GM18517 (cell line): ENCODE measurements around the gene PAGR1.
"Not testable (repeated sequence)": the region's sequence is repeated elsewhere in the genome, so short reads cannot be mapped to it uniquely, and the experiment has no call there.

Source experiments
- ATAC-seq: cut with Tn5 transposase; IDR thresholded peaks from one replicate; pipeline ENCODE4 v1.9.1; 2021; ENCODE audit warnings: mild to moderate bottlenecking, moderate library complexity; ENCODE audit not compliant: unreplicated experiment

The PAGR1 gene

DNA sequence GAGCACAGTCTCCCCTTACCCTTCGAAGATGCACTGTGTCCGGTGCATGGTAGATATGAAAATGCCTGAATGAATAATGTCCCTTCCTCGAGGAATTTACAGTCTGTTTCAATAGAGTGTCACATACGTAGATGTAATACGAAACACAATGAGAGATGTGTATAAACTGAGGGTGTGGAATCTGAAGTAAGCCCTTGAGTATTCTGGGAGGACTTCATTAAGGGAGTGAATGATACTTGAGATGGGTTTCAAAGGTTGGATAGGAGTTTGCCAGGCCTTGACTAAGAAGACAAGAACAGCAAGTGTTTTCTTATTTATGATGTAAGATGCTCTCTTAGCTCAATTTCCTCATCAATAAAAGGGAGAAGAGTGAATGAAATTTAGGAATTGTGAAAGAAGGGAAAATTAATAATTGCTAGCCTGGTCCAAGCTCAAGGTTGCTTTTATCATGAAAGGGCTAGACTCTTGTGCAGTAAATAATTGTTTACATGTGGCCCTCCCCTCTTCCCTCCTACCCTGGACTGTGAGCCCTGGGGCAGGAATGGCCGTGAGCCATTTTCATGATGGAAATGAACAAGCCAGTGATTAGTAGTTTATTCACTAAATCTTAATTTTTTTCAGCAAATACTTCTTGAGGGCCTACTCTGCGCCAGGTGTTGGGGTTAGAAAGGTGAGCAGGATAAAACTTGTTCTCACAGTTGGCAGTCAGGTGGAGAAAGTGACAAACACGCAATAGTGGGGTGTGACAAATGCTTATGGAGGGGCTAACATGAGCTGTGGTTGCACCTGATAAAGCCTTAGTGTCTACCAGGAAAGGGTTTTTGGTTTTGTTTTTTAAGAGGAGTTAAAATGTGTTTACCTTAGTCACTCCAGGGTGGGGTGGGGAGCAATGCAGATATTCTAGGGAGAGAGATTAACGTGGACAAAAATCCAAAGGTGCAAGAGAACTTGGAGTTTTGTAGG is 23.8 kb upstream of the PAGR1 start:
- ATAC-seq: no peak

DNA sequence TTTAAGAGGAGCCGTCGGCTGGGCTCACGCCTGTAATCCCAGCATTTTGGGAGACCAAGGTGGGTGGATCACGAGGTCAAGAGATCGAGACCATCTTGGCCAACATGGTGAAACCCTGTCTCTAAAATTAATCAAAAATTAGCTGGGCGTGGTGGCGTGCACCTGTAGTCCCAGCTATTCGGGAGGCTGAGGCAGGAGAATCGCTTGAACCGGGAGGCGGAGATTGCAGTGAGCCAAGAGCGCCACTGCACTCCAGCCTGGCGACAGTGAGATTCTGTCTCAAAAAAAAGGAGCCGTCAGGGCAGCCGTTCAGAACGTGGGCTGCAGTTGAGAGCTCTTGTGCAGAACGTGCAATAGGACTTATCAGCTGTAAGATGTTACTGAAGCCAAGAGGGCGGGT is 22.8 kb upstream of the PAGR1 start:
- ATAC-seq: not testable (repeated sequence)

DNA sequence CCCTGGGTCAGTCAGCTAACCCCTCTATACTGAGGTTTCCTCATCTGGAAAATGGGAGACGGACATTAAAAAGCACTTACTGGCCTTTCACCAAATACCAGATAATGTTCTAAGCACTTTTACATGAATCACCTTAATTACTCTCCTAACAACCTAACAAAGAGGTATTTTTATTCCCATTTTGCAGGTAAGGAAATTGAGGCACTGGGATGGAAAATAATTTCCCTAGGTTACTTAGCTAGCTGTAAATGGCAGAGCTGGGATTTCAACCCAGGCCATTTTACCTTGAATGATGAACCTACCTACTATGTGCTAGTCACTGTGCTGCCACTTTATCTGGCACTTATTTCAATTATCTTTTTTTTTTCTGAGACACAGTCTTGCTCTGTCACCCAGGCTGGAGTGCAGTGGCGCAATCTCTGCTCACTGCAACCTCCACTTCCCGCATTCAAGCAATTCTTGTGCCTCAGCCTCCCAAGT is 21.7 kb upstream of the PAGR1 start:
- ATAC-seq: no peak

- no peak for ATAC-seq
Measured at GRCh38 chr16:29802416-29802935, 13.5 kb upstream of the PAGR1 start.

- ATAC-seq: no peak
Measured at GRCh38 chr16:29804020-29804419, 11.9 kb upstream of the PAGR1 start.

GRCh38 chr16:29804455-29805231 is 11.3 kb upstream of the PAGR1 start:
- ATAC-seq: no peak

DNA sequence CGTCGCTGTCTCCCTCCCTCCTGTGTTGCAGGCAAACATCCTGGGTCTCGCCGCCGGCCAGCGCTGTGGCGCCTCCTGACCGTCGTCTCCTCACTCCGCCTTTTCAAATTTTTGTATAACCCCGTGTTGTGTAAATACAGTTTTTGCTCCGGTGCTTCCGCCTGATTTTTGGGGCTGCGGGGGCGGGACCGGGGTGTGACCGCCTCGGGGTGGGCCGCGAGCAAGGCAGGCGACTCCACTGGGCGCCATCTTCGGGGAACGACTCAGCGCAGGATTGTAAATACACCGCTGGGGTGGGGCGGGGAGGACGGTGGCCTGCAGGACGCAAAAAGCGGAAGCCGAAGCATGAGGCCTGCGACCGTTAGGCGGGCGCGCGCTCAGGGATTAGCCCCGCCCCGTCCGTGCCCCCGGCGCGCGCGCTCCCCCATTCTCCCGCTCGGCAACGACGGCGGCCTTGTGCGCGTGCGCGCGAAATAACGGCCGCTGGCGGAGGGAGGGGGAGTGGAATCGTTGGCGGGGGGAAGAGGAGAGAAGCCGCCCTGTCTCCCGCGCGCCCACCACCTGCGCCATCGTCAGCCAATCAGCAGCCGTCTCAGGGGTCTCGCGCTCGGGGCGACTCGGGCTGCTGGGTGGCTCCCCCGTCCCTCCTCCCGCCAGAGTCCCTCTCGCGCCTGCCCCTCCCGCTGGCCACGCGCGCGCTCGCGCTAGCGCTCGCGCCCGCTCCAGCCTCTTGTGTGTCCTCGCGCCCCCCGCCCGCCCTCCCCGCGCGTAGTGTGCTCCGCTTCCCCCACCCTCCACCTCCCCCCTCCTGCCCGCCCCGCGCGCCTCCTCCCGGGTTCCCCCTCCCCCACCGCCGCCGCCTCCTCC is 10.5 kb upstream of the PAGR1 start:
- peak; percentile 55 for ATAC-seq

DNA sequence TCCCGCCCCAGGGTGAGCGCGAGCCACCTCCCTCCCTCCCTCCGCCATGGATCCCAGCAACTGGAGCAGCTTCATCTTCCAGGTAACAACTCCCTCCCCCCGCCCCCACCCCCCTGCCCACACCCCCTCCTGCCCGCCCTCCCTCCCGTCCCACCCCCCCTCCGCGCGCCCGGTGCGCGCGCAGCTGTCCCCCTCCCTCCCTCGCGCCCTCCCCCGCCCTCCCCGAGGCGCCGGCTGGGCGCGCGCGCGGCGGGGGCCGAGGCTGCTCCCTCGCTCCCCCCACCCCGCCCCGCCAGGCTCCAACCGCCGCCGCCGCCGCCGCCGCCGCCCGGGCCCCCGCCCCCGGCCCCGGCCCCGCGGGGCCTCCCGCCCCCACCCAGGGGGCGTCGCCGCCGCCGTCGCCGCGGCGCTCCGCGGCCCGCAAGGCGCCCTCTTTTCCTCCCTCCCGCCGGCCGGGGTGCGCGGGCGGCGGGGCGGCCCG is 9.8 kb upstream of the PAGR1 start, which contains the start of gene MAZ:
TSS of gene MAZ (plus strand) at position 431 of the 481 bp plus-strand sequence. CDS start 173 bp downstream, outside the sequence.
- ATAC-seq: no peak

DNA sequence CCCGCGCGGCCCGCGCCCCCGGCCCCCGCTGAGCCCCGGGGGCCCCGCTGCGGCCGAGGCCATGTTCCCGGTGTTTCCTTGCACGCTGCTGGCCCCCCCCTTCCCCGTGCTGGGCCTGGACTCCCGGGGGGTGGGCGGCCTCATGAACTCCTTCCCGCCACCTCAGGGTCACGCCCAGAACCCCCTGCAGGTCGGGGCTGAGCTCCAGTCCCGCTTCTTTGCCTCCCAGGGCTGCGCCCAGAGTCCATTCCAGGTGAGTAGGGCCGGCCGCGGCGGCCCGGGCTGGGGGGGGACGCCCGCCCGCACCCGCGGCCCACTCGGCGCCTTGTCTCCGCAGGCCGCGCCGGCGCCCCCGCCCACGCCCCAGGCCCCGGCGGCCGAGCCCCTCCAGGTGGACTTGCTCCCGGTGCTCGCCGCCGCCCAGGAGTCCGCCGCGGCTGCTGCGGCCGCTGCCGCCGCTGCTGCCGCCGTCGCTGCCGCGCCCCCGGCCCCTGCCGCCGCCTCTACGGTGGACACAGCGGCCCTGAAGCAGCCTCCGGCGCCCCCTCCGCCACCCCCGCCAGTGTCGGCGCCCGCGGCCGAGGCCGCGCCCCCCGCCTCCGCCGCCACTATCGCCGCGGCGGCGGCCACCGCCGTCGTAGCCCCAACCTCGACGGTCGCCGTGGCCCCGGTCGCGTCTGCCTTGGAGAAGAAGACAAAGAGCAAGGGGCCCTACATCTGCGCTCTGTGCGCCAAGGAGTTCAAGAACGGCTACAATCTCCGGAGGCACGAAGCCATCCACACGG is 9.1 kb upstream of the PAGR1 start:
- ATAC-seq: no peak

- ATAC-seq: no peak
Measured at GRCh38 chr16:29807426-29808218, 8.3 kb upstream of the PAGR1 start.

GRCh38 chr16:29808219-29808900 is 7.6 kb upstream of the PAGR1 start:
- no peak for ATAC-seq

DNA sequence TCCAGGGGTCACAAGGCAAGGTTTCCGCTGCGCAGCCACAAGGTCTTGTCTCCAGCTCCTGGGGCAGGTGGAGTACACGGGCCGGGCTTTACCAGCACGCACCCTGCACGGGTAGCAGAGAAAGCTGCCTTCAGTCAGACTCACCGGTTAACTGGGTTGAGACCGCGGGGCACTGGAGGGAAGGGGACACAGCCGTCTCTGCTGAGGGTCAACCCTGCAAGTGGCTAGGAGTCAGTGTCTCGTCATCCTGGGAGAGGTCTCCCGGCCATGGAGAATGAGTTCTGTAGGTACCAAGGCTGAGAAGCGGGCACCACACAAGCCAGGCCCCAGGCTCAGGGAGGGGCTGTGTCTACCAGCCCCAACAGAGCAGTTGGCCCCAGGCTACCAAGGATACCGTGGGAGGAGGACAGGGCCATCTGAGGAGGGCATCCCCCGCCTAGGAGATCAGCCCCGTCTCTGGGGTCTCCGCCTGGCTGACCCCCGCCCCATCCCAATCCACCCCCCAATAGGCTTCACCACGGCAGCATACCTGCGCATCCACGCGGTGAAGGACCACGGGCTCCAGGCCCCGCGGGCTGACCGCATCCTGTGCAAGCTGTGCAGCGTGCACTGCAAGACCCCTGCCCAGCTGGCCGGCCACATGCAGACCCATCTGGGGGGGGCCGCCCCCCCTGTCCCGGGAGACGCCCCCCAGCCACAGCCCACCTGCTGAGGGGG is 6.8 kb upstream of the PAGR1 start:
- no peak for ATAC-seq

- ATAC-seq: no peak
Measured at GRCh38 chr16:29809850-29810698, 5.9 kb upstream of the PAGR1 start.

DNA sequence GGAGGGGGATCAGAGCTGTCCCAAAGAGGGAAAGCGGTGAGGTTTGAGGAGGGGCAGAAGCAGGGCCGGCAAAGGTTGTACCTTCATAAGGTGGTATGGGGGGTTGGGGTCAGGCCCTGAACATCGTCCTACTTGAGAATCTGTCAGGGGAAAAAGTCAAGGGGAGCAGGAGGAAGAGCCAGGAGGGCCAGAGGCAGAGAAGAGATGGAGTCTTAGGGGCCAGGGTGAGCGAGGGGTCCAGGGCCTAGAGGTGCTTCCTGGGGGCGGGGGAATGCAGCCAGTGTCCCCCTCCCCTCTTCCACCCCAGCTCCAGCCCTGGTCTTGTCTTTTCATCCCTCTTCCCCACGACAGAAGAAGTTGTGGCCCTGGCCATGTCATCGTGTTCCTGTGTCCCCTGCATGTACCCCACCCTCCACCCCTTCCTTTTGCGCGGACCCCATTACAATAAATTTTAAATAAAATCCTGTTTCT is 5.2 kb upstream of the PAGR1 start:
- ATAC-seq: no peak

- ATAC-seq: no peak
Measured at GRCh38 chr16:29811170-29811895, 4.6 kb upstream of the PAGR1 start.
